OCI-LY3 (cell line): ENCODE results near the gene ZNF19.

Experiments used
- H2AFZ ChIP-seq: fragments of 200-600, 300-600 bp; shearing (Covaris generic); 2 replicates; pipeline ENCODE4 v1.6.0; 2014; ENCODE audit warnings: antibody characterized with exemption, low read depth, low read length
- H3K27ac ChIP-seq: fragments of 200-600, 300-600 bp; sonication (generic); 2 replicates; pipeline ENCODE4 v1.5.1; 2014; ENCODE audit warnings: mild to moderate bottlenecking, low read length, moderate library complexity, mixed read lengths
- H3K27me3 ChIP-seq: fragments of 200-600, 300-600 bp; sonication (generic); 2 replicates; pipeline ENCODE4 v1.6.1; 2014; ENCODE audit warnings: low read depth, low read length, mixed read lengths
- H3K36me3 ChIP-seq: fragments of 200-600, 300-600 bp; sonication (generic); replicated peaks from 2 replicates; pipeline ENCODE3; 2014; ENCODE audit warnings: low read depth, low read length, mixed read lengths
- H3K4me1 ChIP-seq: fragments of 300-600, 200-600 bp; sonication (generic); 2 replicates; pipeline ENCODE4 v1.6.1; 2014; ENCODE audit warnings: low read length, mixed read lengths
- H3K4me2 ChIP-seq: fragments of 200-600, 300-600 bp; sonication (generic); 2 replicates; pipeline ENCODE4 v1.6.1; 2014; ENCODE audit warnings: low read length, mixed read lengths
- H3K4me3 ChIP-seq: fragments of 300-600, 200-600 bp; sonication (generic); 2 replicates; pipeline ENCODE4 v1.5.1; 2014; ENCODE audit warnings: antibody characterized with exemption, mild to moderate bottlenecking, low read length, moderate library complexity
- H3K79me2 ChIP-seq: fragments of 300-600, 200-600 bp; shearing (Covaris generic); 2 replicates; pipeline ENCODE4 v1.6.1; 2014; ENCODE audit warnings: mild to moderate bottlenecking, low read length, mixed read lengths
- H3K9ac ChIP-seq: fragments of 300-600, 200-600 bp; shearing (Covaris generic); 2 replicates; pipeline ENCODE4 v1.6.0; 2014; ENCODE audit warnings: mild to moderate bottlenecking, low read length, moderate library complexity
- H3K9me3 ChIP-seq: fragments of 200-600, 300-600 bp; shearing (Covaris generic); 2 replicates; pipeline ENCODE4 v1.6.1; 2014; ENCODE audit warnings: low read length, mixed read lengths; ENCODE audit not compliant: insufficient read depth
- H4K20me1 ChIP-seq: fragments of 200-600, 300-600 bp; sonication (generic); 2 replicates; pipeline ENCODE4 v1.6.1; 2016; ENCODE audit warnings: low read length, mixed read lengths; ENCODE audit not compliant: insufficient read depth
- CTCF ChIP-seq: fragments of 200-600, 300-600 bp; sonication (generic); IDR thresholded peaks from 2 replicates; pipeline ENCODE4 v1.5.1; 2014; ENCODE audit warnings: antibody characterized with exemption, low read length, low read depth
- EZH2phosphoT487 ChIP-seq: fragments of 200-600 bp; shearing (Covaris generic); IDR thresholded peaks from 2 replicates; pipeline ENCODE4 v1.6.1; 2018; ENCODE audit warnings: antibody characterized with exemption, mixed run types, low read depth

ZNF19 gene

GRCh38 chr16:71431991-71432390 is 57.1 kb downstream of the ZNF19 start:
- TF ChIP-seq CTCF (no peak), EZH2phosphoT487 (no peak)
- H4K20me1 ChIP-seq: no peaks in the 10 kb centered on the region

GRCh38 chr16:71431176-71431575 is 57.9 kb downstream of the ZNF19 start:
- Histone ChIP-seq H3K27ac (no peak overlapping the region), H3K4me2 (no peak overlapping the region), H3K9ac (no peak overlapping the region), H3K27me3 (0 out of 2 replicates have a peak, but pooled peaks cover 4% of the 10 kb centered on the region), H3K79me2 (no peaks in the 10 kb centered on the region), H3K9me3 (no peaks in the 10 kb centered on the region), H2AFZ (no peak overlapping the region), H3K36me3 (no peaks in the 10 kb centered on the region), H3K4me1 (no peaks in the 10 kb centered on the region), H4K20me1 (no peaks in the 10 kb centered on the region), H3K4me3 (no peak overlapping the region)
- TF ChIP-seq EZH2phosphoT487 (no peak), CTCF (no peak)

More at GRCh38 chr16:71431991-71432390, 57.1 kb downstream of the ZNF19 start:
- no peak overlapping the region for H3K27ac ChIP-seq
- no peaks in the 10 kb centered on the region for H3K36me3 ChIP-seq
- H3K4me3 ChIP-seq: no peak overlapping the region
- H3K9ac ChIP-seq: no peak overlapping the region
- no peak overlapping the region for H3K4me2 ChIP-seq
- no peak overlapping the region for H2AFZ ChIP-seq
- H3K4me1 ChIP-seq: no peaks in the 10 kb centered on the region
- no peaks in the 10 kb centered on the region for H3K9me3 ChIP-seq
- H3K27me3 ChIP-seq: 0 out of 2 replicates have a peak, but pooled peaks cover 4% of the 10 kb centered on the region
- H3K79me2 ChIP-seq: no peaks in the 10 kb centered on the region

- no peaks in the 10 kb centered on the region for H3K9me3 ChIP-seq
- H4K20me1 ChIP-seq: no peaks in the 10 kb centered on the region
- 0 out of 2 replicates have a peak, but pooled peaks cover 4% of the 10 kb centered on the region for H3K27me3 ChIP-seq
- H3K4me2 ChIP-seq: no peak overlapping the region
- H3K27ac ChIP-seq: no peak overlapping the region
- no peaks in the 10 kb centered on the region for H3K4me1 ChIP-seq
- no peak overlapping the region for H3K4me3 ChIP-seq
- H3K79me2 ChIP-seq: no peaks in the 10 kb centered on the region
- H2AFZ ChIP-seq: no peak overlapping the region
- TF ChIP-seq CTCF (no peak), EZH2phosphoT487 (no peak)
- H3K9ac ChIP-seq: no peak overlapping the region
- H3K36me3 ChIP-seq: no peaks in the 10 kb centered on the region
Observed at GRCh38 chr16:71430744-71431143, 58.4 kb downstream of the ZNF19 start.

- H2AFZ ChIP-seq: no peak overlapping the region
- no peaks in the 10 kb centered on the region for H4K20me1 ChIP-seq
- H3K79me2 ChIP-seq: no peaks in the 10 kb centered on the region
- no peak overlapping the region for H3K4me2 ChIP-seq
- H3K27ac ChIP-seq: no peak overlapping the region
- peaks cover 6% of the 10 kb centered on the region; the same call in 1 of the 2 replicates for H3K27me3 ChIP-seq
- TF ChIP-seq EZH2phosphoT487 (no peak), CTCF (no peak)
- no peaks in the 10 kb centered on the region for H3K36me3 ChIP-seq
- no peak overlapping the region for H3K4me3 ChIP-seq
- H3K9me3 ChIP-seq: no peaks in the 10 kb centered on the region
- no peaks in the 10 kb centered on the region for H3K4me1 ChIP-seq
- no peak overlapping the region for H3K9ac ChIP-seq
Observed at GRCh38 chr16:71429581-71429980, 59.5 kb downstream of the ZNF19 start.
